ENCODE data around the gene CELF2. TPM values are rescaled to one million over a fixed set of nuclear protein-coding genes. Genes with fewer than 3 reads are reported as not detected.

Gene CELF2
- total and polyA plus RNA-seq, 9 of the 15 experiments (the other 6 are each of a cell fraction or from before 2014, with no cell fraction given) = 4.0 to 20.3 (median 11.1) TPM

DNA sequence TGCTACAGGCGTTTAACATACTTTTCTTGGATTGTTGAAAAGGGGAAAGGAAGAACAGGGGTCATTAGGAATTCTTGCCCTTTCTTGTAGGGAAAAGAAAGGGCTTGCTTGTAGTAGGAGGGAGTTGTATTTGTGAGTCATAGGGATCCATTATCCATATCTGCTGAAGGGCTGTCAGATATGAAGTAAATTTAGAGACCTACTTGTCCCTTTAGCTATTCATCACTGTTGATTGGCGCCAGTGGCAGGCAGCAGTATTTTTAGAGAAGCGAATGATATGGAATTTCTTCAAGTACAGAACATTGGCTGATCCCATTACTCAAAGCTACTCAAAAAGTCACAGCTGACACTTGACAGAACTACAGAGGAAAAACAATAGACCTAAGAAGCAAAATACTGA lies 97.7 kb downstream of the CELF2 start:
- no peak for FAIRE-seq
- CTCF ChIA-PET (ENCODE audit: low intra/inter-chr PET ratio) = no interaction called here
- TF ChIP-seq, protein P1, sequence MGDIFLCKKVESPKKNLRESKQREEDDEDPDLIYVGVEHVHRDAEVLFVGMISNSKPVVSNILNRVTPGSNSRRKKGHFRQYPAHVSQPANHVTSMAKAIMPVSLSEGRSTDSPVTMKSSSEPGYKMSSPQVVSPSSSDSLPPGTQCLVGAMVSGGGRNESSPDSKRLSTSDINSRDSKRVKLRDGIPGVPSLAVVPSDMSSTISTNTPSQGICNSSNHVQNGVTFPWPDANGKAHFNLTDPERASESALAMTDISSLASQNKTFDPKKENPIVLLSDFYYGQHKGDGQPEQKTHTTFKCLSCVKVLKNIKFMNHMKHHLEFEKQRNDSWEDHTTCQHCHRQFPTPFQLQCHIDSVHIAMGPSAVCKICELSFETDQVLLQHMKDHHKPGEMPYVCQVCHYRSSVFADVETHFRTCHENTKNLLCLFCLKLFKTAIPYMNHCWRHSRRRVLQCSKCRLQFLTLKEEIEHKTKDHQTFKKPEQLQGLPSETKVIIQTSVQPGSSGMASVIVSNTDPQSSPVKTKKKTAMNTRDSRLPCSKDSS (IDR thresholded peaks at IDR 0.05; ENCODE audit: low read depth, partially characterized antibody) = no peak
- TF ChIP-seq MIER1 (IDR thresholded peaks at IDR 0.05; ENCODE audit: low read depth) = no peak
- TF ChIP-seq, protein P2, sequence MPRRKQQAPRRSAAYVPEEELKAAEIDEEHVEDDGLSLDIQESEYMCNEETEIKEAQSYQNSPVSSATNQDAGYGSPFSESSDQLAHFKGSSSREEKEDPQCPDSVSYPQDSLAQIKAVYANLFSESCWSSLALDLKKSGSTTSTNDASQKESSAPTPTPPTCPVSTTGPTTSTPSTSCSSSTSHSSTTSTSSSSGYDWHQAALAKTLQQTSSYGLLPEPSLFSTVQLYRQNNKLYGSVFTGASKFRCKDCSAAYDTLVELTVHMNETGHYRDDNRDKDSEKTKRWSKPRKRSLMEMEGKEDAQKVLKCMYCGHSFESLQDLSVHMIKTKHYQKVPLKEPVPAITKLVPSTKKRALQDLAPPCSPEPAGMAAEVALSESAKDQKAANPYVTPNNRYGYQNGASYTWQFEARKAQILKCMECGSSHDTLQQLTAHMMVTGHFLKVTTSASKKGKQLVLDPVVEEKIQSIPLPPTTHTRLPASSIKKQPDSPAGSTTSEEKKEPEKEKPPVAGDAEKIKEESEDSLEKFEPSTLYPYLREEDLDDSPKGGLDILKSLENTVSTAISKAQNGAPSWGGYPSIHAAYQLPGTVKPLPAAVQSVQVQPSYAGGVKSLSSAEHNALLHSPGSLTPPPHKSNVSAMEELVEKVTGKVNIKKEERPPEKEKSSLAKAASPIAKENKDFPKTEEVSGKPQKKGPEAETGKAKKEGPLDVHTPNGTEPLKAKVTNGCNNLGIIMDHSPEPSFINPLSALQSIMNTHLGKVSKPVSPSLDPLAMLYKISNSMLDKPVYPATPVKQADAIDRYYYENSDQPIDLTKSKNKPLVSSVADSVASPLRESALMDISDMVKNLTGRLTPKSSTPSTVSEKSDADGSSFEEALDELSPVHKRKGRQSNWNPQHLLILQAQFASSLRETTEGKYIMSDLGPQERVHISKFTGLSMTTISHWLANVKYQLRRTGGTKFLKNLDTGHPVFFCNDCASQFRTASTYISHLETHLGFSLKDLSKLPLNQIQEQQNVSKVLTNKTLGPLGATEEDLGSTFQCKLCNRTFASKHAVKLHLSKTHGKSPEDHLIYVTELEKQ (CRISPR knock-in tag; IDR thresholded peaks at IDR 0.05) = peak; percentile 87
- no peak for TF ChIP-seq MBD2 (IDR thresholded peaks at IDR 0.05; ENCODE audit: borderline replicate concordance, low read depth)
- 0 out of 4 replicates have a peak, but pooled peaks of 1 of the 2 experiments have one; percentile 35 for TF ChIP-seq TBL1XR1 (IDR thresholded peaks at IDR 0.05; ENCODE audit: low read length in 2 of 2)
- TF ChIP-seq RAD51 (IDR thresholded peaks at IDR 0.05; ENCODE audit: borderline replicate concordance, low read depth) = no peak
- TF ChIP-seq TAF1 (IDR thresholded peaks at IDR 0.05; ENCODE audit: control insufficient read depth, extremely low read depth, insufficient read depth, low read length, severe bottlenecking) = no peak
- TF ChIP-seq RCOR1 (IDR thresholded peaks at IDR 0.05; ENCODE audit: borderline replicate concordance in 1 of 2, low read depth in 2 of 2, low read length in 2 of 2) = 0 out of 4 replicates have a peak, but pooled peaks of 1 of the 2 experiments have one; percentile 8
- TF ChIP-seq U2AF1 (optimal IDR thresholded peaks at IDR 0.05; ENCODE audit: low read depth, low read length) = no peak
- no peak for TF ChIP-seq GATAD2A (IDR thresholded peaks at IDR 0.05)
- peak; percentile 70; the same call in 1 of the 2 replicates for TF ChIP-seq JUND (IDR thresholded peaks at IDR 0.05; ENCODE audit: borderline replicate concordance, low read depth, low read length)
- TF ChIP-seq JUND (tag; IDR thresholded peaks at IDR 0.05; ENCODE audit: borderline replicate concordance, low read depth, low read length) = peak; percentile 79; the same call in 1 of the 3 replicates
- TF ChIP-seq, protein P3, sequence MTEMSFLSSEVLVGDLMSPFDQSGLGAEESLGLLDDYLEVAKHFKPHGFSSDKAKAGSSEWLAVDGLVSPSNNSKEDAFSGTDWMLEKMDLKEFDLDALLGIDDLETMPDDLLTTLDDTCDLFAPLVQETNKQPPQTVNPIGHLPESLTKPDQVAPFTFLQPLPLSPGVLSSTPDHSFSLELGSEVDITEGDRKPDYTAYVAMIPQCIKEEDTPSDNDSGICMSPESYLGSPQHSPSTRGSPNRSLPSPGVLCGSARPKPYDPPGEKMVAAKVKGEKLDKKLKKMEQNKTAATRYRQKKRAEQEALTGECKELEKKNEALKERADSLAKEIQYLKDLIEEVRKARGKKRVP (CRISPR knock-in tag; IDR thresholded peaks at IDR 0.05) = 0 out of 2 replicates have a peak, but pooled peaks have one; percentile 14
- peak; percentile 17; the same call in 1 of the 2 replicates for TF ChIP-seq SMARCA4 (IDR thresholded peaks at IDR 0.05)
- TF ChIP-seq, protein P4, sequence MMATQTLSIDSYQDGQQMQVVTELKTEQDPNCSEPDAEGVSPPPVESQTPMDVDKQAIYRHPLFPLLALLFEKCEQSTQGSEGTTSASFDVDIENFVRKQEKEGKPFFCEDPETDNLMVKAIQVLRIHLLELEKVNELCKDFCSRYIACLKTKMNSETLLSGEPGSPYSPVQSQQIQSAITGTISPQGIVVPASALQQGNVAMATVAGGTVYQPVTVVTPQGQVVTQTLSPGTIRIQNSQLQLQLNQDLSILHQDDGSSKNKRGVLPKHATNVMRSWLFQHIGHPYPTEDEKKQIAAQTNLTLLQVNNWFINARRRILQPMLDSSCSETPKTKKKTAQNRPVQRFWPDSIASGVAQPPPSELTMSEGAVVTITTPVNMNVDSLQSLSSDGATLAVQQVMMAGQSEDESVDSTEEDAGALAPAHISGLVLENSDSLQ (IDR thresholded peaks at IDR 0.05) = peak; percentile 95
- no peak for TF ChIP-seq PHF20 (IDR thresholded peaks at IDR 0.05; ENCODE audit: partially characterized antibody)

More for the DNA sequence above, 97.7 kb downstream of the CELF2 start:
- POLR2A ChIA-PET = no interaction called here
- BruUV-seq (replicated peaks) = no TSS peak
- peak in 2 of 4 experiments; percentile 18 to 19 for DNase-seq (ENCODE audit: extremely low read depth in 1 of 4, low spot score in 3 of 4)
- no peak for ATAC-seq
- no peak overlapping the region for H3K27ac ChIP-seq (ENCODE audit: extremely low read depth, low read depth, low read length)
- H3K9me1 ChIP-seq (ENCODE audit: control insufficient read depth, insufficient read depth, low read length) = no peaks in the 10 kb centered on the region
- no peaks in the 10 kb centered on the region for H3K4me1 ChIP-seq (replicated peaks in 1 of 2; ENCODE audit: control insufficient read depth in 2 of 2, insufficient read depth in 2 of 2, low read length in 2 of 2)
- no peak overlapping the region for H3K4me3 ChIP-seq
- no peak overlapping the region for H2AFZ ChIP-seq (ENCODE audit: low read depth, low read length)
- H3K79me2 ChIP-seq (ENCODE audit: control insufficient read depth, insufficient read depth, low read length) = no peaks in the 10 kb centered on the region
- no peaks in the 10 kb centered on the region for H3K36me3 ChIP-seq (ENCODE audit: control insufficient read depth, insufficient read depth, low read length)
- H3K27me3 ChIP-seq (ENCODE audit: control insufficient read depth in 2 of 2, insufficient read depth in 2 of 2, low read length in 2 of 2) = peaks cover 0 to 5% of the 10 kb centered on the region in 2 experiments; a peak in 2 of 5 replicates
- H3K9me3 ChIP-seq (replicated peaks; ENCODE audit: control insufficient read depth, insufficient read depth, low read depth, low read length) = no peaks in the 10 kb centered on the region
- in situ Hi-C loops (cut with MboI) = no loop called here
- 9% methylated on average over 3 of the region's 3 CpGs for WGBS (ENCODE audit: insufficient coverage, low coverage, missing lambda C conversion rate)
- no peaks in the 10 kb centered on the region for H4K20me1 ChIP-seq (replicated peaks; ENCODE audit: control insufficient read depth, insufficient read depth, low read length)
- no peak overlapping the region for H3K9ac ChIP-seq (ENCODE audit: insufficient read depth in 1 of 2, low read depth in 2 of 2, low read length in 2 of 2)
- intact Hi-C loops (cut with micrococcal nuclease) = no loop called here
- no peak overlapping the region for H3K4me2 ChIP-seq (ENCODE audit: insufficient read depth, low read length)

Data from K562 (cell line).